Measurements from ENCODE around the gene TAAR8. TPM values are rescaled to one million over a fixed set of nuclear protein-coding genes. Genes with fewer than 3 reads are reported as not detected.

The TAAR8 gene
- total RNA-seq, 4 donors from 2014 or later, result not detected

GRCh38 chr6:132515386-132515785 is 37.1 kb upstream of the TAAR8 start:
- no peak for DNase-seq
- Histone ChIP-seq H3K9me3 (no peaks in the 10 kb centered on the region), H3K27me3 (no peaks in the 10 kb centered on the region), H3K4me1 (peaks cover 8 to 30% (median 16%) of the 10 kb centered on the region in 3 donors), H3K36me3 (no peaks in the 10 kb centered on the region), H3K27ac (no peak overlapping the region), H3K4me3 (no peak overlapping the region)
- intact Hi-C loops (cut with DNase I), result no loop called here
- no peak for TF ChIP-seq POLR2A (IDR thresholded peaks at IDR 0.05)
- TF ChIP-seq, protein P1, sequence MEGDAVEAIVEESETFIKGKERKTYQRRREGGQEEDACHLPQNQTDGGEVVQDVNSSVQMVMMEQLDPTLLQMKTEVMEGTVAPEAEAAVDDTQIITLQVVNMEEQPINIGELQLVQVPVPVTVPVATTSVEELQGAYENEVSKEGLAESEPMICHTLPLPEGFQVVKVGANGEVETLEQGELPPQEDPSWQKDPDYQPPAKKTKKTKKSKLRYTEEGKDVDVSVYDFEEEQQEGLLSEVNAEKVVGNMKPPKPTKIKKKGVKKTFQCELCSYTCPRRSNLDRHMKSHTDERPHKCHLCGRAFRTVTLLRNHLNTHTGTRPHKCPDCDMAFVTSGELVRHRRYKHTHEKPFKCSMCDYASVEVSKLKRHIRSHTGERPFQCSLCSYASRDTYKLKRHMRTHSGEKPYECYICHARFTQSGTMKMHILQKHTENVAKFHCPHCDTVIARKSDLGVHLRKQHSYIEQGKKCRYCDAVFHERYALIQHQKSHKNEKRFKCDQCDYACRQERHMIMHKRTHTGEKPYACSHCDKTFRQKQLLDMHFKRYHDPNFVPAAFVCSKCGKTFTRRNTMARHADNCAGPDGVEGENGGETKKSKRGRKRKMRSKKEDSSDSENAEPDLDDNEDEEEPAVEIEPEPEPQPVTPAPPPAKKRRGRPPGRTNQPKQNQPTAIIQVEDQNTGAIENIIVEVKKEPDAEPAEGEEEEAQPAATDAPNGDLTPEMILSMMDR (IDR thresholded peaks at IDR 0.05), result no peak
- 64 to 74% methylated on average over 2 of the region's 2 CpGs for WGBS, 2 donors

DNA sequence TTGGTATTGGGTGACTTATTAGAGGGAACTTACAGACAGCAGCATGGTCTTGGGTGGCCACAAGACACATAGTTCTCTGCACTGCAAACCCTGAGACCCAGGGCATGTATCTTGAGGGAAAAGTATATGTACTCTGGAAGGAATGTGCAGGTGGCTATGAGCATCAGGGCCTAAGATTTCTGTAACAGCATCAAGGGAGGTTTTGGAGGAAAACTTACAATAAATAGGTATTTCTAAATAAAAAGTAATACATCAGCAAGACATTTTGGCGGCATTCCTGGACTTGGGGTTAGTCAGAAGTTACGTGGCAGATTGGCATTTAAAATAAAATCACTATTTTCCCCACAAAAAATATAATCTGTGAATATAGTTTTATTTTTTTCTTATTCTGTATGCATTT is 31.5 kb upstream of the TAAR8 start:
- intact Hi-C loops (cut with DNase I), result no loop called here
- no peak for DNase-seq
- H3K27ac ChIP-seq, result no peak overlapping the region
- TF ChIP-seq POLR2A (IDR thresholded peaks at IDR 0.05), result no peak
- TF ChIP-seq, protein P1 (IDR thresholded peaks at IDR 0.05), result no peak
- H3K36me3 ChIP-seq, result no peaks in the 10 kb centered on the region
- WGBS, 2 donors, result 52 to 72% methylated on average over 2 of the region's 2 CpGs
- H3K9me3 ChIP-seq, result no peaks in the 10 kb centered on the region
- no peak overlapping the region for H3K4me3 ChIP-seq
- no peaks in the 10 kb centered on the region for H3K4me1 ChIP-seq
- H3K27me3 ChIP-seq, result peaks cover 0 to 14% (median 0%) of the 10 kb centered on the region in 4 donors

GRCh38 chr6:132524646-132525045 is 27.8 kb upstream of the TAAR8 start:
- Histone ChIP-seq H3K4me3 (no peak overlapping the region), H3K9me3 (no peaks in the 10 kb centered on the region), H3K27me3 (peaks cover 0 to 43% (median 0%) of the 10 kb centered on the region in 4 donors), H3K36me3 (no peaks in the 10 kb centered on the region), H3K4me1 (no peaks in the 10 kb centered on the region), H3K27ac (no peak overlapping the region)
- DNase-seq, result no peak
- TF ChIP-seq, protein P1 (IDR thresholded peaks at IDR 0.05), result no peak
- no peak for TF ChIP-seq POLR2A (IDR thresholded peaks at IDR 0.05)
- intact Hi-C loops (cut with DNase I), result no loop called here
- WGBS, 2 donors, result 60 to 73% methylated on average over 5 of the region's 5 CpGs

DNA sequence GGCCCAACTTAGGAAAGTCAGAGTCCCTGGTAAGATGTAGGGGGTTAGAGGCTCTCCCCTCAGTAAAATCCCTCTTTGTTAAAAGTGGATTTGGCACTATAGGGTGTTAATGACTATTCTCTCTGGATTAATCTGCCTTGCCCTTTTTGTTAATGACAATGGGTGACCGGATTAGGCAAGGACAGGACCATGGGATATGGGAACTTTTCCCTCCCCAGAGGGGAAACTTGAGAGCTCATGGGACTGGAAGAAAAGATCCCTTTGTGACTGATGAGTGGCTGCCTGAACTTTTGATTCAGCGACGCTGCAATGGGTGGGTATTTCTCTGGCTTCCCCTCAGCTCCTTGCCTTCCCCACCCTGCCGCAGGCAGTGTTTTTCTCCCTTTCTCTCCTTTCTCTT is 26.6 kb upstream of the TAAR8 start:
- 64 to 91% methylated on average over 4 of the region's 4 CpGs for WGBS, 2 donors
- DNase-seq, result no peak
- intact Hi-C loops (cut with DNase I), result no loop called here

GRCh38 chr6:132526461-132526860 is 26.0 kb upstream of the TAAR8 start:
- Histone ChIP-seq H3K9me3 (no peaks in the 10 kb centered on the region), H3K27me3 (peaks cover 0 to 50% (median 0%) of the 10 kb centered on the region in 4 donors), H3K27ac (no peak overlapping the region), H3K4me3 (no peak overlapping the region), H3K36me3 (no peaks in the 10 kb centered on the region), H3K4me1 (peaks cover 0 to 4% (median 0%) of the 10 kb centered on the region in 3 donors)
- intact Hi-C loops (cut with DNase I), result no loop called here
- 51 to 57% methylated on average over 2 of the region's 2 CpGs for WGBS, 2 donors
- TF ChIP-seq, protein P1 (IDR thresholded peaks at IDR 0.05), result no peak
- no peak for TF ChIP-seq POLR2A (IDR thresholded peaks at IDR 0.05)
- DNase-seq, result no peak

More for the DNA sequence above, 26.6 kb upstream of the TAAR8 start:
- Histone ChIP-seq H3K4me1 (peaks cover 0 to 4% (median 0%) of the 10 kb centered on the region in 3 donors), H3K27ac (no peak overlapping the region), H3K27me3 (peaks cover 0 to 50% (median 0%) of the 10 kb centered on the region in 4 donors), H3K4me3 (no peak overlapping the region), H3K9me3 (no peaks in the 10 kb centered on the region), H3K36me3 (no peaks in the 10 kb centered on the region)
- no peak for TF ChIP-seq POLR2A (IDR thresholded peaks at IDR 0.05)
- TF ChIP-seq, protein P1 (IDR thresholded peaks at IDR 0.05), result no peak

Measured in esophagus squamous epithelium (tissue), 5 donors.